HG03460 (cell line): ENCODE data around the gene GRIK4.

ENCODE experiments used
- ATAC-seq: cut with Tn5 transposase; IDR thresholded peaks from one replicate; pipeline ENCODE4 v1.9.1; 2021; ENCODE audit not compliant: unreplicated experiment

Gene GRIK4

GRCh38 chr11:120662071-120662676 lies 150.6 kb downstream of the GRIK4 start:
- ATAC-seq: no peak

GRCh38 chr11:120663142-120663541 lies 151.6 kb downstream of the GRIK4 start:
- no peak for ATAC-seq

GRCh38 chr11:120666121-120666639 lies 154.6 kb downstream of the GRIK4 start:
- ATAC-seq: no peak

GRCh38 chr11:120667281-120667680 lies 155.7 kb downstream of the GRIK4 start:
- ATAC-seq: no peak

- ATAC-seq: no peak
Observed at GRCh38 chr11:120667934-120668333, 156.4 kb downstream of the GRIK4 start.

GRCh38 chr11:120668537-120668936 lies 157.0 kb downstream of the GRIK4 start:
- ATAC-seq: no peak

- ATAC-seq: no peak
Observed at GRCh38 chr11:120674542-120674941, 163.0 kb downstream of the GRIK4 start.

GRCh38 chr11:120675171-120675570 lies 163.6 kb downstream of the GRIK4 start:
- no peak for ATAC-seq

GRCh38 chr11:120676991-120677390 lies 165.4 kb downstream of the GRIK4 start:
- ATAC-seq: no peak

GRCh38 chr11:120680322-120680721 lies 168.8 kb downstream of the GRIK4 start:
- ATAC-seq: no peak

GRCh38 chr11:120681434-120682331 lies 170.1 kb downstream of the GRIK4 start:
- no peak for ATAC-seq

GRCh38 chr11:120682332-120682649 lies 170.7 kb downstream of the GRIK4 start:
- no peak for ATAC-seq

GRCh38 chr11:120682866-120683265 lies 171.3 kb downstream of the GRIK4 start:
- ATAC-seq: no peak

GRCh38 chr11:120686516-120686915 lies 175.0 kb downstream of the GRIK4 start:
- no peak for ATAC-seq

- ATAC-seq: no peak
Observed at GRCh38 chr11:120688163-120688562, 176.6 kb downstream of the GRIK4 start.

- no peak for ATAC-seq
Observed at GRCh38 chr11:120689596-120690275, 178.2 kb downstream of the GRIK4 start.

- no peak for ATAC-seq
Observed at GRCh38 chr11:120690406-120690805, 178.9 kb downstream of the GRIK4 start.

- no peak for ATAC-seq
Observed at GRCh38 chr11:120694726-120695125, 183.2 kb downstream of the GRIK4 start.

- no peak for ATAC-seq
Observed at GRCh38 chr11:120695426-120695825, 183.9 kb downstream of the GRIK4 start.

GRCh38 chr11:120695939-120696338 lies 184.4 kb downstream of the GRIK4 start:
- ATAC-seq: no peak

GRCh38 chr11:120696597-120697218 lies 185.2 kb downstream of the GRIK4 start:
- ATAC-seq: no peak
